ENCODE data around the gene RPL23.

DNA sequence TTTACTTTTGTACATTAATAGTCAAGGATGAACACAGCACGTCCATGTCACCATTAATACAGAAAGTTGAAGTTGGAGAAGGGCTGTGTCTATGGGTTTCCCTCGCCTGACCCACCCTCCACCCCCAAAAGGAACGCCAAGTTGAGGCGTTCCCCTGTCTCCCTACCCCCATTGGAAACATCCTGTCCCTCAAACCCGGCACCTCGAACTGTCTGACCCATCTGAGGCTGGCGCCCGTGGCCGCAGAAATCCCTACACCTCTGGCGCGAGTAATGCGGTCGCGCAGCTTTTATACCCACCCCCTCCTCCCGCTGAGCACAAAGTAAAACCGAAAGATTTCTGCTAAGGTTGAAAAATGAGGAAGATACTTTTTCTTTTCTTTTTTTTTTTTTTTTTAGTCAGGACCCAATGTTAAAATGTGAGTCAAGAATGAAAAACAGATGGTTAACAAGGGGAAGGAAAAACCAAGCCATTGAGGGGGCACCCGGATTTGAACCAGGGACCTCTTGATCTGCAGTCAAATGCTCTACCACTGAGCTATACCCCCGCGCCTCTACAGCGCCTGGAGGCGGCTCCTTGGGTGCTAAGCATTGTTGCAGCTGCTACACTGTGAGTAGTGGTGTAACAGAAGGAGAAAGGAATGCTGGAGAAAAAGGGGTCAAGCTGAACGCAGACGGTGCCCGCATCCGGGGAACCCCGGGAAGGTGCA is 15.4 kb upstream of the RPL23 start:
- TF ChIP-seq ARNT (IDR thresholded peaks at IDR 0.05) (peak; percentile 58; the same call in 1 of the 2 replicates), TARDBP (IDR thresholded peaks at IDR 0.05) (no peak), BHLHE40 (IDR thresholded peaks at IDR 0.05; ENCODE audit: borderline replicate concordance) (no peak), CTBP1 (IDR thresholded peaks at IDR 0.05; ENCODE audit: borderline replicate concordance) (no peak), SP1 (IDR thresholded peaks at IDR 0.05) (no peak), HDGF (IDR thresholded peaks at IDR 0.05; ENCODE audit: borderline replicate concordance) (no peak), FOXM1 (IDR thresholded peaks at IDR 0.05; ENCODE audit: borderline replicate concordance) (no peak), FOXK2 (IDR thresholded peaks at IDR 0.05) (no peak), SUZ12 (IDR thresholded peaks at IDR 0.05) (no peak), LEF1 (IDR thresholded peaks at IDR 0.05; ENCODE audit: borderline replicate concordance) (no peak), FOXA1 (IDR thresholded peaks at IDR 0.05) (no peak)
- TF ChIP-seq, protein P1, sequence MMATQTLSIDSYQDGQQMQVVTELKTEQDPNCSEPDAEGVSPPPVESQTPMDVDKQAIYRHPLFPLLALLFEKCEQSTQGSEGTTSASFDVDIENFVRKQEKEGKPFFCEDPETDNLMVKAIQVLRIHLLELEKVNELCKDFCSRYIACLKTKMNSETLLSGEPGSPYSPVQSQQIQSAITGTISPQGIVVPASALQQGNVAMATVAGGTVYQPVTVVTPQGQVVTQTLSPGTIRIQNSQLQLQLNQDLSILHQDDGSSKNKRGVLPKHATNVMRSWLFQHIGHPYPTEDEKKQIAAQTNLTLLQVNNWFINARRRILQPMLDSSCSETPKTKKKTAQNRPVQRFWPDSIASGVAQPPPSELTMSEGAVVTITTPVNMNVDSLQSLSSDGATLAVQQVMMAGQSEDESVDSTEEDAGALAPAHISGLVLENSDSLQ (IDR thresholded peaks at IDR 0.05), result no peak

All from HEK293T (cell line).